Measurements from ENCODE around the gene HOXB5.
A peak's percentile ranks its signal among the peaks of the same experiment; 100 is the strongest.

The HOXB5 gene

GRCh38 chr17:48628649-48629410 is 35.3 kb upstream of the HOXB5 start:
- DNase-seq: no peak

- no peak for DNase-seq
Measured at GRCh38 chr17:48627623-48628521, 34.3 kb upstream of the HOXB5 start.

- no peak for DNase-seq
Measured at GRCh38 chr17:48627118-48627597, 33.6 kb upstream of the HOXB5 start.

GRCh38 chr17:48626245-48627117 is 32.9 kb upstream of the HOXB5 start, which contains the start of gene HOXB9:
HOXB9 (minus strand) TSS chr17:48626358; CDS start chr17:48626269, 89 bp downstream.
- no peak for DNase-seq

GRCh38 chr17:48625495-48626244 is 32.1 kb upstream of the HOXB5 start:
- no peak for DNase-seq

GRCh38 chr17:48624544-48625494 is 31.2 kb upstream of the HOXB5 start:
- DNase-seq: no peak

GRCh38 chr17:48624118-48624517 is 30.5 kb upstream of the HOXB5 start:
- DNase-seq: no peak

GRCh38 chr17:48623583-48623982 is 30.0 kb upstream of the HOXB5 start:
- DNase-seq: no peak

- DNase-seq: no peak
Measured at GRCh38 chr17:48622857-48623256, 29.3 kb upstream of the HOXB5 start.

GRCh38 chr17:48621410-48622392 is 28.1 kb upstream of the HOXB5 start:
- DNase-seq: no peak

- no peak for DNase-seq
Measured at GRCh38 chr17:48620461-48621139, 27.0 kb upstream of the HOXB5 start.

GRCh38 chr17:48619826-48620449 is 26.4 kb upstream of the HOXB5 start:
- no peak for DNase-seq

GRCh38 chr17:48618256-48618896 is 24.8 kb upstream of the HOXB5 start:
- peak; percentile 70 for DNase-seq

GRCh38 chr17:48617471-48618255 is 24.1 kb upstream of the HOXB5 start:
- DNase-seq: no peak

- no peak for DNase-seq
Measured at GRCh38 chr17:48616717-48617470, 23.3 kb upstream of the HOXB5 start.
